ENCODE results near the gene TMSB15A.
A peak's percentile ranks its signal among the peaks of the same experiment; 100 is the strongest.
"Not testable (repeated sequence)": the region's sequence is repeated elsewhere in the genome, so short reads cannot be mapped to it uniquely, and the experiment has no call there.

TMSB15A gene

DNA sequence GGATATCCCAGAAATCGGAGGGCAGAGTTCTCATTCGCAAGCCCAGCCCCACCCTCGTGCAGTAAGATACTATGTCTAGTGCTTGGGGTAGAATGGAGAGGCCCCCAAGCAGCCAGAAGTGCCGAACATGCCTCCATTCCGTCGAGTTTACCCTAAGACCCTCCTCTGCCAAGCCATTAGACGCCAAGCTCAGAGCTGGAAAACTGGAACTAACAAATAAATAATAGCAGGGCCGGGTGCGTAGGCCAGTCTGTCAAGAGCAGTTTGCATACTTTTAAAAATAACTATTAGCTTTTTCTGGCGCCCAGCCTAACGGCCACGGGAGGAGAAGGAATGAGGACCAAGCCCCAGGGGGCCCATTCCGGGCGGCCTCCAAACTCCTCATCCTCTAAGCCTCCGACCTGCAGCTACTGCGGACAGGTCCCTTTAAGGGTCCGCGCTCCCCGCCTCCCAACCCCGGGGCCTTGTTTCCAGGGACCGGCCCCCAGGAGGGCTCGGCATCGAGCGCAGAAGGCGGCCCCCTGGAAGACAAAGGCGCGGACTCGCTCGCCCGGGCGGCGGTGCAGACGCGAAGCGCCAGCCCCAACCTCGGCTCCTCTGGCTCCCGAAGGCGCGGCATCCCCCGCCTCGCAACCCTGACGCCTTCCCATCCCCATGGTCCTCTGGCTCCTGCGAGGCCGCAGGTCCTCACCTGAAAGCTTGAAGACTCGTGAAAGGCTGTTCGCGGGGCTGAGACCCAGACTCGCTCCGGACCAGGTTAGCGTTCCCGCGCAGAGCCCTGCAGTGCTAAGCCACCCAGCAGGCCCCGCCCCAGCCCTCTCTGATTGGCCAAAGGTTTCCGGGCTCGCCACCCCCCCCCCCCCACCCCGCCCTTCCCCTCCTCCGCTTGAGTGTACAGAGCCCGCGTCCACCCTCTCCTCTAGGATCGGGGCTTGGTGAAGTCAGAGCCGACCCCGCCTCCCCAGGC lies at the start of gene TMSB15A:
TMSB15A (minus strand) TSS at position 765 of the 967 bp plus-strand sequence.
- peak; percentile 18 for DNase-seq

DNA sequence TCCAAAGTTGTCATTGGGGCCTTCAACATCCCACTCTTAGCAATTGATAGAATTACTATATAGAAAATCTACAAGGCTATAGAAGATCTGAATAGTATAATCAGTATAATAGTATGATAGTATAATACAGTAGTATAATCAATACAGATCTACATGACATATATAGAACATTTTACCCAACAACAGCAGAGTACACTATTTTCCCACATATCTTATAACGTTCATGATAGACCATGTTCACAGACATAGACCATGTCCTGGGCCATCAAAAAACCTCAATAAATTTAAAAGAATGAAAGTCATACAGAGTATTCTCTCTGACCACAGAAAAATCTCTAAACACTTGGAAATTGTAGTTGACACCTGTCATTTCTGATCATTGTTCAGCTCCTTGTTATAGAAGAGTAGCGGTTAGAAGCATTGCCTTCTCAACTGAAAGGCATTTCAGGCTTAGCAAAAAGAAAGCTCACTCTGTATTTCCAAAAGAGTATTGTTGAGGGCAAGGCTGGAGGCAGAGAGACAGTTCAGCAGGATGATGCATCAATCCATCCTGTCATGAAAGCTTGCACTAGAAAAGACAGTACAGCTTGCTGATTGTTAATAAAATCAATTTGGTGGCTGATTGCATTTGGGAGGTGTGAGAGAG lies 44.0 kb upstream of the TMSB15A start:
- no peak for DNase-seq

DNA sequence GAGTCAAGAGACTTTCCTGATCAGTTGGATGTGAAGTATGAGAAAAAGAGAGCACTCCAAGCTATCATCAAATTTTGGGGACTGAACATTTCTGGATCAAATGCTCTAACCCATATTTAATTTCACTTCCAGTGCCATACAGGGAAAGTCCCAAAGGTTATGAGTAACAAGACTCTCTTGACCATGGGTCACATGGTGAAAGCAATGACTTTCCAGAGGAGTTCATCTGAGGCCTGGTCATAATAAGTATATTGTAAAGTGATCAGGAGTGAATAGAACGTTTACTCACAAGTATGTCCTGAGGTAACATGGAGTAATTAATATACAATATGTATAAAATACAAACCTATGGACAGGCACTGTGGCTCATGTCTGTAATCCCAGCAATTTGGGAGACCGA lies 42.1 kb upstream of the TMSB15A start:
- no peak for DNase-seq

DNA sequence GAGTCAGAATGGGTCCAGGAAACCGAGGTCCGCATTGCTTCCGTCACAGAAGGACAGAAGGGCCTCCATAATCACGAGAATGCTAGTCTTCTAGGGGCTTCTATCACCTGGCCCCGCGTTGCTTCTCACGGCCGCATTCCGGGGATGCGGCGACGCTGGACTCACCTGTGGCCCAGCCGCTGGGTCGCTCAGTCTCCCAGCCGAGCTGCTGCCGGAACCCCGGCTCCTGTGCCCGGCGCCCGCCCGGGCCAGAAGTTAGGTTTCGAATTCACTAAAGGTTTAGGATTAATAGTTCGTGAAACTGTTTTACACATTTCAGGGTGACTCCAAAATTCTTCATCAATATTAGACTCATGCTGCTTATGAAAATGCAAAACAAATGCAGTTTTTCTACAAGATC lies 31.7 kb upstream of the TMSB15A start:
- DNase-seq: no peak

DNA sequence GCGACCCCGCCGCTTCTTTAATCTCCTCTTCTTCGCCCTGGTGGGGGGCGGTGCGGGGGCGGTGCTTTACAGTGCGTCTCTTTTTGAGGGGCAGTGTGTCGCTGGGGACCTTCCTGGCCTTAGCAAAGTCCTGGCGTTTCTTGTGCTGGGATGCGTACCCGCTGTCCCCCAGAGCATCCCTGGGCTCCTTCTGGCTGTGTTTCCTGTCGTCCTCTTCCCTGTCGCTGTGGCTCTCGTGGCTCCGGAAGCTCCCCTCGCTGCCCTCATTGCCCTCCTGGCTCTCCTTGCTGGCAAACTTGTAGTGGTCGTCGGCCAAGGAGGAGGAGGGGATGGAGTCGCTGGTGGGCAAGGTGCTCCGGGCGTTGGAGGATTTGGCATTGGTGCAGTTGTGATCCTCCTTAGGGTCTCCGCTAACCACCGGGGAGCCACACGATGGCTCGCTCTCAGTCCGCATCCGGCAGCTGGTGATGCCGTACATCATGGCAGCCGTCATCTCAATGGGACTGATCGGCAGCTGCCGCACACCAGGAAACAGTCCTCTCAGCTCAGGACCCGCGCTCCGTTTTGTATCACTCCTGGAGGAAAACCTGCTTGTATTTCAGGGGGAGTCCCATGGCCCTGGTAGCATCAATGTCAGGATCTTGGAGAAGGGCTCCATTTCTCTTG lies 30.4 kb upstream of the TMSB15A start:
- DNase-seq: no peak

DNA sequence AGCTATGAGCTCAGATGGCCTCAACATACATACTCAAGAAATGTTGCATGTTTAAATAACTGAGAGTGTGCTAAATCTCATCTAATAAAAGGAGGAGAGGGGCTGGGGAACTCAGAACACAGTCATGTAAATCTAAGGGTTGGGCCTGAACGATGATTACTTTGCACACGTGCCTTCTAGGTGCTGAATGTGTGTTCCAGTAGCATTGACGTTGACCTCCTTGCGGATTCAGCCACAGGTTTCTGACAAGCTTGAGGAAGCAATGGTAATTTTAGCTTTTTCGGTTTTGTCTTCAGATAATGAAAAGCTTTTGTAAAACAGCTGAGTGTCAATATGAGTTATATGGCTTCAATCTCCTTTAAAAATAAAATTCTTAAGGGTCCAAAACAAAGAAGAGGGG lies 29.6 kb upstream of the TMSB15A start:
- DNase-seq: not testable (repeated sequence)

DNA sequence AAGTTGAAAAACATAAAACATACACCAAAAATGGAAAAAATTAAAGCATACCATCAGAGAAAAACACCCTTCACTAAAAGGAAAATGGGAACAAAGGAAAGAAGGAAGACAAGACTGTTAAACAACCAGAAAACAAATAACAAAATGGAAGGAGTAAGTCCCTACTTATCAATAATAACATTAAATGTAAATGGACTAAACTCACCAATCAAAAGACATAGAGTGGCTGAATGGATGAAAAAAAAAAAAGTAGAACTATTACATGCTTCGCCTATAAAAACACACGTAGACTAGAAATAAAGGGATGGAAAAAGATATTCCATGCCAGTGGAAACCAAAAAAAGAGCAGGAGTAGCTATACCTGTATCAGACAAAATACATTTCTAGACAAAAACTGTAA lies 19.4 kb upstream of the TMSB15A start:
- no peak for DNase-seq

DNA sequence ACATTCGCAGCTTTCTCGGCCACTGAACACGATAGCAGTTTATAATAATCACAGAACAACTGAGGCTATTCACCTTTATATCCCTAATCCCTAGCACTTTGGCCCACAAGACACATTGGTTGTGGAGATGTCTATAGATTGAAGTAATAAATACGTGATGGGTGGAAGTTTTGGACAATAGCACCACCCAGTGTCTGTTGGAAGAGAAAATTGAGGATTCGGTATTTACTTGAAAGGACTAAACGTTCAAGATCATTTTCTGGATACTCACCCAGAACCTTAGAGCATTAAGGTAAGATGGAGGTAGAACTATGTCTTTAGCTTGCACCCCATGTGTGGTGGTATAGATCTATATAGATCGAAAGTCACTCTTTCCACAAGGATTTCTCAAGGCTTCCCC lies 787 bp upstream of the TMSB15A start:
- peak; percentile 46 for DNase-seq

DNA sequence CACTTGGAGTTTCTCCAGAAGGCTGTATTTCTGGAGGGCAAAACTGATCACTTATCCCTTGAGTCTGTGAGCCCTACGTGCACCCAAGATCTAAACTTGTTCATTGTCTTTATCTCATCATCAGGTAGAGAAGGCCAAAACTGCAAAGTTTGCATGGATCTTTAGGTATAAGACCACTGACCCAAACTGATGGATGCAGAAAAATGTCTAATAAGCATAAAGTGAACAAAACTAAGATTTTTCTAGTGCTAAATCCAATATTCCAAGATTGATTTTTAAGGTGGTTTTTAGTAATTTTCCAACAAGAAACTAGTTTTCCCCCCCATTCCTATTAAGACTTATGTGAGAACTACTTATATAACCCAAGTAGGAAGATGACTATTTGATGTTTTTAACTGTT lies 2.0 kb downstream of the TMSB15A start:
- DNase-seq: no peak

DNA sequence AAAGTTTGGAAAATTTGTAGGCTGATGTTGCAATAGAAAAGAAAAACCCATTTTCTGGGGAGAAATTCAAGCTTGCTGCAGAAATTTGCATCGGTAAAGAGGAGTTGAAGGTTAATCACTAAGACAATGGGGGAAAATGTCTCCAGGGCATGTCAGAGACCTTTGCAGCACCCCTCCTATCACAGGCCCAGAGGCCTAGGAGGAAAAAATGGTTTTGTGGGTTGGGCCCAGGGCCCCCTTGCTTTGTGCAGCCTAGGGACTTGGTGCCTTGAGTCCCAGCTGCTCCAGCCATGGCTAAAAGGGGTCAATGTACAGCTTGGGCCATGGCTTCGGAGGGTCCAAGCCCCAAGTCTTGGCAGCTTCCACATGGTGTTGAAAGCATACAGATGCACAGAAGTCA lies 17.8 kb downstream of the TMSB15A start:
- DNase-seq: no peak

DNA sequence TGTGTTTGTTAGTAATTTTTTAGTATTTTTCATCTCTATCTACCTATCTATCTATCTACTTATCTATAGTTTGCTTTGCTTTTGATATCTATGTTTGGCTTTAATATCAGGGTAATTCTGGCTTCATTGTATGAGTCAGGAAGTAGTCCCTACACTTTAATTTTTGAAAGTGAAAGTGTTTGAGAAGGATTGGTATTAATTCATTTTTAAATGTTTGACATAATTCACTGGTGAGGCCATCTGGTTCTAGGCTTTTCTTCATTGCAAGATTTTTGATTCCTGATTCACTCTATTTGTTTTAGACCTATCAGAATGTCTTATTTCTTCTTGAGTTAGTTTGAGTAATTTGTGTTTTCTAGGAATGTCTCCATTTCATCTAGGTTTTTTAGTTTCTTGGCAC lies 24.8 kb downstream of the TMSB15A start:
- no peak for DNase-seq

DNA sequence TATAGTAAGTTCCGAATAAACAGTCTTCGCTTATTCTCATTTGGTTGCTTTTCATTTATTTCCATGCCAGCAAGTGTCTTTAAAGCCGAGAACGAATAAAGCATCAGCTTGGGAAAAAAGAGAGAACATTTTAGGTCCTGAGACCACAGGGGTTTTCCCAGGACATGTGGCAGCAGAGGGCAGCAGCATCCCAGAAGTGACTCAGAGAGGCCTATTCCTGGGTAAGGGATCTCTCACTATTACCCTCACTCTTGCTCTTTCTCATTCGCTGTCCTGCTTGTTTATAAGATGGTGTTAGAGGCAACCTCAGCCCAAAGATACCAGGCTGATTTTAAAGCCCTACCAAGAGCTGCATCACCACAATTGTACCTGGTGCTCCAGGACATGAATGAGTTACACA lies 37.8 kb downstream of the TMSB15A start:
- not testable (repeated sequence) for DNase-seq

DNA sequence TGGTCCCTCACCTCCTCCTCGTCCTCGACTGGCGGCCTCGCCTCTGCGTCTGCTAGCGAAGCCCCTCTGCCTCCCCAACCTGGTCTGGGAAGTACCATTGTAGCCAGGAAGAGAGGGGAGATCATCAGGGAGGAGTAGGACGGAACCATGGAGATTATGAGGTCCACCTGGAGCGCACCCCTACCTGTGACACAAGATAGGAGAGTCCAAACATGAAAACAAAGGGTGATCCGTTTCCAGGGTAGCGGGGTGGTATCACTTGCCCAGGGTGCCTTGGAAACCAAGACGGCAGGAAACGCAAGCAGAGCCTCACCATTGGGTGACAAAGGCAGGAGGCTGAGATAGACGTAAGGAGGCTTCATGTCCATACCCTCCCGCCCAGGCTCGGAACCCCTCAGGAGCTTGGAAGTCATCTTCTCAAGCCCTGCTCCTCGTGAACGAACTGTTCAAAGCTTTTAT lies 44.7 kb downstream of the TMSB15A start, which contains the start of gene TCP11X2:
TCP11X2 (minus strand) TSS at position 51 of the 459 bp plus-strand sequence.
- DNase-seq: not testable (repeated sequence)

DNA sequence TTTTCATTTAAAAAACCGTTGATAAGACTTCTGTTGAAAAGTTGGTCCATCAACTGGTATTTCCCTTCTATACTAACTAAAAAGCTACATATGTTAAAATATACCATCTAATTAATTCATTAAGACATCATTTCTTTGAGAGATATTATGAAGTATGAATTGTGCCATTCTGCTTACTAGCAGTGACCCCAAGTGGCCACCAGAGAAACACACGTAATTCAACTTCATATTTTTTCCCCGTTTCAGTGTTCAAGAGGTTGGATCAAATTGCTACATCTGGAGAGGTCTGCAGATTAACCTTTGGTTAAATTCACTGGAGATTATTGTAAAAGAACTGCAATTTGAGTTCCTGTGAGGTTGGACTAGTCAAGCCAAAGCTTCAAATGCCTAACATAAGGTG lies 46.3 kb downstream of the TMSB15A start:
- DNase-seq: not testable (repeated sequence)
